Hypothalamus (tissue), 51 donors: ENCODE data around the gene APBA3.

Experiments used
- DNase-seq, 51 donors: peaks; one replicate each; lab custom pipeline; 2025; lab: John Stamatoyannopoulos, UW

APBA3 gene

DNA sequence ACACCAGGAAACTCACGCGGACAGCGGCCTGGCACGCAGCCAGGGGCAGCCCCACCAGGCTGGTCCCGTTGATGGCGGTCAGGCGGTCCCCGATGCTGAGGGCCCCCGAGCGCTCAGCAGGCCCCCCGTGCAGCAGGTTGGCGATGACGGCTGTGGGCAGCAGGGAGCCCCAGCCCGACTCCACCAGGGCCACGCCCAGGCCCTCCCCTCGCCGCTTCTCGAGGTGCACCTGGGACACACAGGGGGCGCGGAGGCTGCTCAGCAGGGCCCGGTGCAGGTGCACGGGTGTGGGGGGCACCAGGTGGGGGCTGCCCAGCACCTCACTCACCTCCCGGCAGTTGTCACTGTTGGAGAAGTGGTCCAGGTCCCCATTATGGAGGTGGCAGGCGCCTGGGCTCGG is 9.0 kb downstream of the APBA3 start:
- DNase-seq, result no peak

DNA sequence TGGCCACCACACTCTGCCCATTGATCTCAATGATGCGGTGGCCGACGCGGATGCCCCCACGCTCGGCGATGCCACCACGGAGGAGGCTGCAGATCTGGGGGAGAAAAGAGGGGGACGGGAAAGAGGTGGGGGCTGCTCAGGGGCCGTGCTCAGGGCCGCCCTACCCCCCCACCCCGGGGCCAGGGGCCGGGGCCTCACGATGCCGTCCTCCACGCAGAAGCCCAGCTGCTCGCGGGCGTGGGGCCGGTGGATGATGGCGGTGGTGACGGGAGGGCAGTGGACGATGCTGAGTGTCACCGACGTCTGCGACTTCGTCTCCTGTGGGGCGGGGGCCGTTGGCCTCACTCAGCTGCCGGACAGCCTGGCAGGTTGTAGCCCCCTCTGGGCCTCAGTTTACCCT is 10.3 kb downstream of the APBA3 start:
- DNase-seq, result no peak

DNA sequence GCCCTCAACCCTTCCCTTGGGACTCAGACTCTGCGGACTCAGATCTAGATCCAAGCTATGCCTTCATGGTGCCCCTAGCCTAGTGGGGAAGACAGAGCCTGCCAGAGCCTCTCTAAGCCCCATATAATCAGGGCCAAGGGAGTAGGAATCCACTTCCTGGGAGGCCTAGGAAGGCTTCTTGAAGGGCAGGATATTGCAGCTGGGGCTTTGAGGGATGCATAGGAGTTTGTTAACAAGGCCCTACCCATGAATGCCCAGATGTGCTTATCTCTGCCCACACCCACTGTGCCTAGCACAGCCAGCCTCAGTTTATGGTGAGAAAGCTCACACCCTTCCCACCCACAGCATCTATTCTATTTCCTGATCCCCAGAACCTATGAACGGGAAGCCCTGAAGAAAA is 11.3 kb downstream of the APBA3 start:
- DNase-seq, result no peak

DNA sequence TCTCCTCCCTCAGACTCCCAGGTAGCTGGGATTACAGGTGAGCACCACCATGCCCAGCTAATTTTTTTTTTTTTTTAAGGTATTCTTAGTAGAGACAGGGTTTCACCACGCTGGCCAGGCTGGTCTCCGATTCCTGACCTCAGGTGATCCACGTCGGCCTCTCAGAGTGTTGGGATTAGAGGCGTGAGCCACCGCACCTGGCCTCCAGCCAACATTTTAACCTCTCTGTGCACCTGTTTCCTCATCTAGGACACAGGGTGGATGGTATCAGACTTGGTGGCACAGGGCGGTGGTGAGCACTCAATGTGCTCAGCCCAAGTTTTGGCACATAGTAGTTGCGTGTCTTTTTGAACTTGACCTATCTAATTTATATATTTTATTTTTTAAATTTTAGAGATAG is 12.5 kb downstream of the APBA3 start:
- no peak for DNase-seq

DNA sequence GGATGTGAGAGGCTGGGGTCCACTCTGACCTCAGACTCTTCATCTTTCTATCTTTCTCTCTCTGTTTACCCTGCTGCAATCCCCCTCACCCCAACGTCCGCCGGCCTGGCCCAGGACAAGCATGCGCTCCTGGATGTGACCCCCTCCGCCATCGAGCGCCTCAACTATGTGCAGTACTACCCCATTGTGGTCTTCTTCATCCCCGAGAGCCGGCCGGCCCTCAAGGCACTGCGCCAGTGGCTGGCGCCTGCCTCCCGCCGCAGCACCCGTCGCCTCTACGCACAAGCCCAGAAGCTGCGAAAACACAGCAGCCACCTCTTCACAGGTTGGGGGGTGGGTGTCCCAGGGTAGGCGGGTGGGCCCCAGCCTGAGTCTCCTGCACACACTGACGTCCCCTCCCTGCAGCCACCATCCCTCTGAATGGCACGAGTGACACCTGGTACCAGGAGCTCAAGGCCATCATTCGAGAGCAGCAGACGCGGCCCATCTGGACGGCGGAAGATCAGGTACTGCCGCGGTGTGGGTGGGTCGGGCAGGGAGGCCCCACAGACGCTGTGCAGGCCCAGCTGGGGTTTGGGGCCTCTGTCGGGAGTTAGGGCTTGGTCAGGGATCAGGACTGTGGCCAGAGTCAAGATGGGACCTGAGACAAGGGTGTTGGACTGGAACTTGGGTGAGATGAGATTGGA is 15.0 kb downstream of the APBA3 start:
- no peak for DNase-seq

DNA sequence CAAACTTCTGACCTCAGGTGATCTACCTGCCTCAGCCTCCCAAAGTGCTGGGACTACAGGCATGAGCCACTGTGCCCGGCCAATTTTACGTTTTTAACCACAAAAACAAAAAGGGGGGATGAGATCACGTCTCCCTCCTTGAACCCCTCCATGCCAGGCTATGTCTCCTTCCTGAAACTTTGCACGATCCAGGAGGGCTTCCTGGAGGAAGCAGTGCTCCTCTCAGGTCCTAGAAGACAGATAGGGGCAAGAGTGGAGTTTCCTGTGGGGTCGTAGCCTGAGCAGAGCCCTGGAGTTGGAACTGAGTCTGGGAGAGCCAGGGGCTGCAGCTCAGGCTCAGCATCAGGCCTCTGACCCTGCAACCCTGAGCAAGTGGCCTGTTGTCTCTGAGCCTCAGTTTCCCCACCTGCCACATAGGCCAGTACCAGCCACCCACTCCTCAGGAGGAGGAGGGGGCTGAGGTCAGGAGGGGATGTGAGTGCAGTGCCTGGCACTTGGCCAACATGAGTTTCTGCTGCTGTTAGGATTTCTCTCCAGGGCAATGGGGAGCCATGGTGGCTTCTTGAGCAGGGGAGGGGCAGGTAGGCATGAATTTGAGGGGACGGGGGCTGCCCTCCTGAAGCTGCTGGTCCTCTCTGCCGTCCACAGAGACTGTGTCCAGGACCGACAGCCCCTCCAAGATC is 16.0 kb downstream of the APBA3 start:
- no peak for DNase-seq

DNA sequence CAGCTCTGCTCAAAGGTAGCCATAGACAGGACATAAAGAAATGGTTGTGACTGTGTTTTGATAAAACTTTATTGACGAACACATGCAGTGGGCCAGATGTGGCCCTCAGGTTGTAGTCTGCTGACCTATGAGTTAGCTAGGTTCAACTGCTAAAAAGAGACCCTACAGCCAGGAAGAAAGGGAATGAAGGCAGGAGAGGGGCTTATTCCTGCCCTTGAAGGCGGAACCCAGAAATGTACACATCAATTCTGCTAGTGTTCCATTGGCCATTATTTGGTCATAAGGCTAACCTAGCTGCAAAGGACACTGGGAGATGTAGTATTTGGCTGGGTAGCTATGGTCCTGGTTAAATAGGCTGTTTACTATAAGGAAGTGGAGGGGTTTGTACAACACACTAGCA is 18.0 kb downstream of the APBA3 start:
- no peak for DNase-seq

DNA sequence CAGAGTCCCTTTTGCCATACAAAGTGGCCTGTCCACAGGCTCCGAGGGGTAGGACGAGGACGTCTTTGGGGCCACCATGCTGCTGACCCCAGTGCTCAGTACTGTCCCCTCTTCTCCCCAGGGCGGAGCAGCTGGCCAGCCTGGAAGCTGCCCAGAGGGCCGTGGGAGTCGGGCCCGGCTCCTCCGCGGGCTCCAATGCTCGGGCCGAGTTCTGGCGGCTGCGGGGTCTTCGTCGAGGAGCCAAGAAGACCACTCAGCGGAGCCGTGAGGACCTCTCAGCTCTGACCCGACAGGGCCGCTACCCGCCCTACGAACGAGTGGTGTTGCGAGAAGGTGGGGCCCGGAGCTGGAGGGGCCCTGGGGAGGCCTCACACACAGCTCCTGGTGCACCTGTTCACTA is 21.1 kb downstream of the APBA3 start:
- DNase-seq, result no peak

DNA sequence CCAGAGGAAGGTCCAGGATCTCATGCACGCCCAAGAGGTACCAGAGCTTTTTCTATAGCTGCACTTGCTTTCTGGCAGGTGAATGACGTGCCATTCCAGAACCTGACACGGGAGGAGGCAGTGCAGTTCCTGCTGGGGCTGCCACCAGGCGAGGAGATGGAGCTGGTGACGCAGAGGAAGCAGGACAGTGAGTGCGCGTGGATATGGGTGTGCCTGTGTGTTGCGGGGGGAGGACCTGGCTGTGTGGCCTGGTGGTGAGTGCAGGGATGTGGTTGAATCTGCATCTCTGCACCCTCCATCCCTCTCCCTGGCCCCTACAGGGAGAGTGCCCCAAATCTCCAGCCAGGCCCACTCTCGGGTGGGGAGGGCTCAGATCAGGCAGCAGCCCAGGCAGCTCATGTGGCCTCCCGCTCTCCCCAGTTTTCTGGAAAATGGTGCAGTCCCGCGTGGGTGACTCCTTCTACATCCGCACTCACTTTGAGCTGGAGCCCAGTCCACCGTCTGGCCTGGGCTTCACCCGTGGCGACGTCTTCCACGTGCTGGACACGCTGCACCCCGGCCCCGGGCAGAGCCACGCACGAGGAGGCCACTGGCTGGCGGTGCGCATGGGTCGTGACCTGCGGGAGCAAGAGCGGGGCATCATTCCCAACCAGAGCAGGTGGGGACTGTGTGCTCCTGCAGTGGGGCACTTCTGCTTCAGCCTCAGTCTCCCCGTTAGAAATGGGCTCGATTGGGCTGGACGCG is 22.8 kb downstream of the APBA3 start:
- DNase-seq, result no peak

DNA sequence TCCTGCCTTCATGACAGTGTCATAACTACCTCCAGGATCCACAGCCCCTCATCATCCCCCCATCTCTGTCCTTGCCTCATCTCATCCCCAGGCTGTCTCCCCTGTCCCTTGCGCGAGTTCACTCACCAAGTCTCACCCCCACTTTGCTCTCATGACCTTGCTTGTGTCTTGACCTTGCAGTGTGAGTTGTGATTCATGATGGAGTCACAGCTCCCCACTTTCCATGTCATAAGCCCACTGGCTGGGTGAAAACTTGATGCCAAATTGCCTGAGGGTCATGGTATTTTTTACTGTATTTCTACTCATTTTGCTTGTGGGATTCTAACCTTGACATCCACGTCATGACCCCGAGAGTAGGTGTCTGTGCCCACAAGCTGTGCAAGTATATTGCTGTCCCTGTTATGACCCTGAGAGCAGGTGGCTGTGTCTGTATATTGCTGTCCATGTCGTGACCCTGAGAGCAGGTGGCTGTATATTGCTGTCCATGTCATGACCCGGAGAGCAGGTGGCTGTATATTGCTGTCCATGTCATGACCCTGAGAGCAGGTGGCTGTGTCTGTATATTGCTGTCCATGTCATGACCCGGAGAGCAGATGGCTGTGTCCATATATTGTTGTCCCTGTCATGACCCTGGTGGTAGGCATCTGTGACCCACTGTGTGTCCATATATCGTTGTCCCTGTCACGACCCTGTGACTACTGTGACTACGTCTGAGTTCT is 23.8 kb downstream of the APBA3 start:
- no peak for DNase-seq

DNA sequence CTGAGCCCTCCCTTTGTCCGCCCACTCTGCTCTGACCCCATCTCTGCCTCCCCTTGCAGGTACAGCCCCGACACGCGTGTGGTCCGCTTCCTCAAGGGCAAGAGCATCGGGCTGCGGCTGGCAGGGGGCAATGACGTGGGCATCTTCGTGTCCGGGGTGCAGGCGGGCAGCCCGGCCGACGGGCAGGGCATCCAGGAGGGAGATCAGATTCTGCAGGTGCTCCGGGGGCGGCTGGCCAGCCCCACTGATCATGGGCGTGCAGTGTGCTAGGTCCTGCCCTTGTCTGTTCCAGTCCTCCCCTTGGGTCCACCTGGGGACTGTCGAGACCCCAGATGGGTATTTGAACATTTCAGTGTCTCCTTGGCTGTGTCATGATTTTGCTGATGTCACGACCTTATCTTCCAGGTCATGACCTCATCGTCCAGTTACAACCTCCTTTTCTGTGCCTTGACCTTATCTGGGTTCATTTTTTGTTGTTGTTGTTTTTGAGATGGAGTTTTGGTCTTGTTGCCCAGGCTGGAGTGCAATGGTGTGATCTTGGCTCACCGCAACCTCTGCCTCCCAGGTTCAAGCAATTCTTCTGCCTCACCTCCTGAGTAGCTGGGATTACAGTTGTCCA is 25.3 kb downstream of the APBA3 start:
- no peak for DNase-seq

DNA sequence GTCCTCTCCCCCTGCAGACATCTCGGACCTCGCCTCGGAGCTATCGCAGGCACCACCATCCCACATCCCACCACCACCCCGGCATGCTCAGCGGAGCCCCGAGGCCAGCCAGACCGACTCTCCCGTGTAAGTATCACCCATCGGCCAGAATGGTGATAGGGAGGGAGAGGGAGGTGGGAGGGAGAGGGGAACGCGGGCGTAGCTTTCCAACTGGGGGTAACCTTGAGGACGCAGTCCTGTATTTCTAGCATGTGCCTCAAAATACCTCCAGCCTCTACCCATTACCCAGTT is 27.2 kb downstream of the APBA3 start:
- DNase-seq, result no peak

DNA sequence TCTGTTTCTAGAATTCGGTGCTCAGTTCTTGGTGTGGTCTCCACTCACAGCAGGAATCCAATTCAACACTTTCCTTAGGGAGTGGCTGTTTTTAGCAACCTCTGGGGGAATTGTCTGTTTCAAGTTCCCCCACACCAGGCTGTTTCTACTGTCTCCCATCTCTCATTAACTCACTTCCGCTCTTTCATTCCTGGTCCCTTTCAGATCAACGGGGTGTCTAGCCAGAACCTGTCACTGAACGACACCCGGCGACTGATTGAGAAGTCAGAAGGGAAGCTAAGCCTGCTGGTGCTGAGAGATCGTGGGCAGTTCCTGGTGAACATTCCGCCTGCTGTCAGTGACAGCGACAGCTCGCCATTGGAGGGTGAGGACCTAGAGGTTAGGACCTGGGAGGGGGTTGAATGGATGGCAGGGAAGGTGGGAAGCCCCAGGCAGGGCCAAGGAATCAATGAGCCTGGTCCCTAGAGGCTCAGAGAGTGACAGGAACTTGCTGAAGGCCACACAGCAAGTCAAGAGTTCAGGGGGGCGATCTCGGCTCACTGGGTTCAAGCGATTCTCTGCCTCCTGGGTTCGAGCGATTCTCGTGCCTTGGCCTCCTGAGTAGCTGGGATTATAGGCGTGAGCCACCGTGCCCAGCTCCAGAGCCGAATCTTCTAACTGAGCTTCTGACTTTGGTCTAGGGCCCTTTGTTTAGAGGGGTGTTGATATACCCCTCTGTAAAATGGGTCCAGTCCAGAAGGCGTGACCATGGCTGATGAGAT is 27.8 kb downstream of the APBA3 start:
- no peak for DNase-seq

DNA sequence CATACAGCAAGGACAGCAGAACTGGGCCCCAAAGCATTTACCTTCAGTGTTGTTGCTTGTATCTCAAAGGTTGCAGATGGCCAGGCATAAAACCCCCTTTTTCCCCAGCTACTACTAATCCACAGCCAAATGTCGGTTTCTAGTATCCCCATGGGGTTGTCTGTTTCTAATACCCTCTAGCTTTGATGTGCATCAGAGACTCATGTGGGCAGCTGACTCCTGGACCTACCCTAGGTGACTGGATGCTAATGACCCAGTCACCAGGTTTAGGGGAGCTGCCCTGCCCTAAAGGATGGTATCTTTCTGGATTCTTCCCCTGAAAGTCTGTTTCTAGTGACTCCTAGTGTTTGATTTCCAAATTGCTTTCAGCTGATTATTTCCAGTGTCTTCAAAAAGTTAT is 29.4 kb downstream of the APBA3 start:
- DNase-seq, result no peak

DNA sequence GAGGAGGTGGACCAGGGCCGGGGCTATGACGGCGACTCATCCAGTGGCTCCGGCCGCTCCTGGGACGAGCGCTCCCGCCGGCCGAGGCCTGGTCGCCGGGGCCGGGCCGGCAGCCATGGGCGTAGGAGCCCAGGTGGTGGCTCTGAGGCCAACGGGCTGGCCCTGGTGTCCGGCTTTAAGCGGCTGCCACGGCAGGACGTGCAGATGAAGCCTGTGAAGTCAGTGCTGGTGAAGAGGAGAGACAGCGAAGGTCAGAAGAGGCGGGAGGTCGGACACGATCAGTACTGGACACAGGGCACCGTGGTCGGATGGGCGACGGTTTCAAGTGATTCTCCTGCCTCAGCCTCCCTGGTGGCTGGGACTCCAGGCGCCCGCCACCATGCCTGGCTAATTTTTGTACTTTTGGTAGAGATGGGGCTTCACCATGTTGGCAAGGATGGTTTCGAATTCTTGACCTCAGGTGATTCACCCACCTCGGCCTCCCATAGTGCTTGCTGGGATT is 31.0 kb downstream of the APBA3 start:
- no peak for DNase-seq

DNA sequence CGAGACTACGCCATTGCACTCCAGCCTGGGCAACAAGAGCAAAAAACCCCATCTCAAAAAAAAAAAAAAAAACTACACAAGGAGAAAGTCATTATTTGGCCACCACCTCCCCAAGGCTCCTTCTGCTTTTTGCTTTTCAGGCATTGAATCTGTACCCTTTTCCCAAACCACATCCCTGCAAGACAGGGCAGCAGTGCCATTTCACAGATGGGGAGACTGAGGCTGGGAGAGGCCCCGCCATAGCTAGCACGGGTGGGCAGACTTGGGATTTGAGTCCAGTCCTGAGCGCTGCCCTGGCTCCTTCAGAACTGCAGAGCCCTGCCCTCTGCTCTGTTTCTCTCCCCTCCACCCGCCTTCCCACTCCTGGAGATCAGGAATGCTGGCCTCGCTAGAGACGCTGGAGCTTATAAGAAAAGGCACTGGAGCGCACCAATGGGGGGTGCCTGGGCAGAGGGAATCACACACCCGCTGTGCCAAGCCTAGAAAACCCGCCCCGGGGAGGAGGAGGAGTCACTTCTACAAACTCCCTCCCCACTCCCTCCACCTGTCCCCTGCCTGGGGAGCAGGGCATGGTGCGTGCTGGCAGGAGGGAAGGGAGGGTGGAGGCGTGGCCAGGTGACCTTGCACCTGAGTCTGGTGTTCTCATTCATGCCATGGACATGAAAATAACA is 35.7 kb downstream of the APBA3 start:
- peak in 1 of 51 donors; percentile 15 for DNase-seq

DNA sequence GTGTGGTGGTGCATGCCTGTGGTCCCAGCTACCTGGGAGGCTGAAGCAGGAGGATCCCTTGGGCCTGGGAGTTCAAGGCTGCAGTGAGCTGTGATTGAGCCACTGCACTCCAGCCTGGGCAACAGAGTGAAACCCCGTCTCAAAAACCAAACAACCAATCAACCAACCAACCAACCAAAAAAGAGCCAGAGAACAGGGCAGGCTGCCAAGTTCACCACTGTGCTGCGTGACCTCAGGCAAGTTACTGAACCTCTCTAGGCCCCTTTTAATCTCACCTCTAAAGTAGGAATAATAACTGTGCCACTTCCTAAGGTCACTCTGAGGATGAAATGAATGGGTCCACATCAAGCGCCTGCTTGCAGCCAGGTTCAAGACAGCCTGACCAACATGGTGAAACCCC is 36.4 kb downstream of the APBA3 start:
- DNase-seq, result no peak

DNA sequence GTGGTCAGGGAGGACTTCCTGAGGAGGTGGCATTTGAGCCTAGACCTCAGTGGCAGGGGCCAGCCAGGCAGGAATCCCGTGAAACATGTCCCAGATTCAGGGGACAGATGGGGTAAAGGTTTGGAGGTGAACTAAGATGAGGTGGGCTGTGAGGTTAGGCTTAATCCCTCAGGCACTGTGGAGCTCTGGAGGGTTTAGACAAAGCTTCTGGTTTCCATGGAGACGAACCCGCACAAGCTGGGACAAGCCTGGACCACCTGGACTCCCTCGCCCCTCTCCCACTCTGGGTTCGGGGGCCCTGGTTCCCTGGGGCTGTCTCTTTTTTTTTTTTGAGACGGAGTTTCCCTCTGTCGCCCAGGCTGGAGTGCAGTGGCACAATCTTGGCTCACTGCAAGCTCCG is 37.6 kb downstream of the APBA3 start:
- no peak for DNase-seq

DNA sequence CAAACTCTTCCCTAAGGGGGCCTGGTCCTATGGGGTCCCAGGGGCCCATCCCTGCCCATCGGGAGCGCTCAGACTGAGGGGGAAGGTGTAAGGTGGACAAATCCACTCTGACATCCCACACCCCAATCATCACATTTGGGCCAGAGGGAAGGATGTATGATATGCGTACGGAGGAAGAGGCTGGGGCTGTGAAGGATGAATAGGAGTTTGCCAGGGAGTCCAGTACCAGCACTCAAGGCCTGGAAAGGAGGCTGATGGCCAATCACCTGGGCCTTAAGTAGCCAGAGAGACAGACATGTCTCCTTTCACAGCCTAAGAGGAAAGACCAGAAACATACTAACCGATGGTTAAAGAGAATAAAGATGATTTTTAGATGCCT is 38.4 kb downstream of the APBA3 start:
- DNase-seq, result no peak
